HUDEP-2 (cell line): ENCODE measurements around the gene IGLL1.
A peak's percentile ranks its signal among the peaks of the same experiment; 100 is the strongest.
"Not testable (repeated sequence)": the region's sequence is repeated elsewhere in the genome, so short reads cannot be mapped to it uniquely, and the experiment has no call there.

ENCODE experiments used
- DNase-seq, 76 experiments: peaks; one replicate each; lab custom pipeline; 2025; ENCODE audit not compliant: unreplicated experiment in 76 of 76; lab: John Stamatoyannopoulos, UW

Gene IGLL1

DNA sequence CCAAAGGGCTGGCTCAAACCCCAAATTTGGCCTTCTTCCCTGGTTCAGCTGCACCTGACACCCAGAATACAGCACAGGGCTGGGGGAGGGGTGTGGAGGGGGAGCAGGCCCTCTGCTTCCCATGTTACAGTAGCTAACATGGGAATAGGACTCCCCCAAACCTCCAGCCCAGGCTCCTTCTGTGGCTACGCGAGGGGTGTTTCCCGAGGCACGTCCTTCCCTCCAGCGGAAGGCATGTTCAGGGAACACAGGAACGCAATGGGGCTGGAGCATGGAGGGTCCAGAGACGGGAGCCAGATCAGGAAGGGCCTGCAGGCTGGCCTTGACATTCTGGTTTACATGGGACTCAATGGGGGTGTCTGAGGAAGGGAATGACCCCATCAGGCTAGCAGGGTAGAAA is 11.8 kb upstream of the IGLL1 start:
- DNase-seq: no peak

DNA sequence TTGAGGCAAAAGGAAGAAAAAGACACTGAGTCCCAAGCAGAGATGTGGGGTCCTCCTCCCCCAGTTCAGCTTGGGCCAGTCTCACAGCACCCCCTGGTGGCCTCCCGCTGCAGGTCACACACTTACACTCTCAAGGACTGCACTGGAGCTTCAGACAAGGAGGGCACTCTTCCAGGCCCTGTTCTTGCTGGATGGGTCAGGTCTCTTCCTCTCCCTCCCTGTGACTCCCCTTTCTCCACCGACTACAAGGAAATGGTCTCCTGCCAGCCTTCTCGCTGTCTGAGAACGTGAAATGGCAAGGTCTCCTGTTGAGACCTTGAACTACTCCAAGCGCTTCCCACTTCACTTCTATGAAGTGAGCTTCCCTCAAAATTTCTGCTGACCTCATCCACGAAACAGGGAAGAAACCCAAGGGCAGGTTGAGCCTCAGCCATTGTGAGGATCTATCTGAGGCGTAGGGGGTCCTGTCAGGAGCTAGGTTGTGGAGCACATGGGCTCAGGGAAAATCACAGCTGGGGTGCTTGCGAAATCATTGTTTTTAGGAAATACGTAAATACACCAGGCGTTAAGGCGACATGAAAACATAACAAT is 11.2 kb upstream of the IGLL1 start:
- peak in 36 of 76 experiments; percentile 6 to 62 (median 26) for DNase-seq

GRCh38 chr22:23583836-23584235 is 3.7 kb upstream of the IGLL1 start:
- no peak for DNase-seq

DNA sequence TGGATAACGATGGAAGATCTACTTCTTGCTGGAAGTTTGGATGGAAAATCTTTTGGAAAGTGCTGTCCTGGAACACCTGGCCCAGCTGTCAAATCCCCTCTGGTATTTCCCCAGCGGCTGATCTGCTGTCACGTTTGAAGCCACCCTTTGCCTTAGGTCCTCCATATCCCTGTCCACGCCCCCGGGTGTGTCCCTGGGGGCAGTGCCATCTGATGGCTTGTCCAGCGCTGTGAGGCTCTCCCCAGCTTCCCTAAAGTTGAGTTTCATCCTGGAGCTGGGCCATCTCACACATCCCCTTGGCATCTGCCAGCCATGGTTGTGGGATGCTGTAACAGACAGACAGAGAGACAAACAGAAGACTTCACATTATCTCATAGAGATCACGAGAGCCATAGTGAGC is 3.1 kb upstream of the IGLL1 start:
- DNase-seq: no peak

DNA sequence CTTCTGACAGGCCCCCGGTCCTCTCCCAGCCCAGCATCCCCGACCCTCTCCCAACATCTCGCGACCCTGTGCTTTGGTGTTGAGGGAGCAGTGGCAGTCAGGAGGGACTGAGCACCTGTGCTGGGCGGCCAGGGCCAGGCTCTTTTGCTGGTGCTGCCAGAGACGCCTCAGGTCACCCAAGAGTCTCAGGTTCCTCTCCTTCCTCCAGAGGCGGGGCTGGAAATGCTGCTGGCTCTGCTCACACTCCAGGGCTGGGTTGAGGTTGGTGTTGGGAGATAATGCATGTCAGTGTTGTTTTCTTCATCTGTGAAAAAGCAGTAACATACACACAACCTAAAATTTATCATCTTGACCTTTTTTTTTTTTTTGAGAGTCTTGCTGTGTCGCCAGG is 1.2 kb upstream of the IGLL1 start:
- peak in 2 of 76 experiments; percentile 5 to 15 for DNase-seq

GRCh38 chr22:23580576-23581259 is 628 bp upstream of the IGLL1 start:
- peak in 1 of 76 experiments; percentile 8 for DNase-seq

GRCh38 chr22:23579280-23579679 is 810 bp downstream of the IGLL1 start:
- no peak for DNase-seq

DNA sequence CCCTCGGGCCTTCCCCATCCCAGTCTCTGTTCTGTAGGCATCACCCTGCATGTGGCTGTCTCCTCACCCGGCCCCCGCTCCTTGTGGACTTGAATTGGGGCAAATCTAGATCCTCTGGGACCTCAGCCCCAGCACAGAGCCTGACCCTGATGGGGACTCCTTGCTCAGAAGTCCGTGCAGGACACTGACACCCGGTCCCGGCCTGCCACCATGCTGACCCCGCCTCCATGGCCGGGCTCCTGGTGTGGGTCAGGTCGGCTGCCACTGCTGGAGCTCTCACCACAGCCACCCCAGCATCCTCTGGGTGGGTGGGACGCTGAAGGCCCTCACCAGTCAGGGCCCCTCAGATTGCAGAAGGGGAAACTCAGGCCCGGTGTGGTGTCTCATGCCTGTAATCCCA is 1.8 kb downstream of the IGLL1 start:
- no peak for DNase-seq

- no peak for DNase-seq
Measured at GRCh38 chr22:23576681-23577080, 3.4 kb downstream of the IGLL1 start.

DNA sequence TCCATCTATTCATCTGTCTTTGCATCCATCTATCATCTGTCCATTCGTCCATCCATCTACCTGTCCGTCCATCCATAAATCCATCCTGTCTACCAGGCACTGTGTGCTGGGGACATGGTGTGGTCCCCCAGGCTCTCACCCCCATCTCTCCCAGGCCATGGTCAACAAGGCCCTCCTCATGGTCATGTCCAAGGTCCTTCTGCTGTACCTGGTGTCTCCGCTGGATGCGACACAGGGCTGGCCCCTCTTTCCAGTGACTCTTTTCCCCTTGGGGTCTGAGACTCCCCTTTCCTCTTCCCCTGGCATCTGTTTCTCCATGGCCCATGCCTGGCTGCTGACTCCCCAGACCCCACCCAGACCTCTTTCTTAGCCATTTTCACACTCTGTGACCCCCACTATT is 4.5 kb downstream of the IGLL1 start:
- no peak for DNase-seq

GRCh38 chr22:23574877-23575276 is 5.2 kb downstream of the IGLL1 start:
- no peak for DNase-seq

DNA sequence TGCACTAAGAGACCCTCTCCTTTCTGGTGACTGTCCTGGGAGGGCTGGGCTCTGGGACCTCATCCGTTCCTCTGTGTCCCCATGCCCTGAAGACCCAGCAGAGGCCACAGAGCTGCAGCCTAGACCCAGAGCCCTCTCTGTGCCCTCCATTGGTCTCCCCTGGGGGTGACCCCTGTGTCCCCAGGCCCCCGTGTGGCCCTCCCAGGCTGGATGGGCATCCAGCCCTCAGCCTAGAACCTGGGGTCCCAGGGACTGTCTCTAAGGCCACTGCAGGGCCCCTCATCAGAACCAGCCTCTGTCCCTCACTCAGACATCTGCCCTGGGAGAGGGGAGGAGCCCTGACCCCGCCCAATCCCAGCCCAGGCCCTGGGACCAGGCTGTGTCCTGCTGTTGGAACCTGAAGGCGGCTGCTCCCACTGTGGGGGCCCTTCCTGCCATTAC is 5.7 kb downstream of the IGLL1 start:
- DNase-seq: no peak

DNA sequence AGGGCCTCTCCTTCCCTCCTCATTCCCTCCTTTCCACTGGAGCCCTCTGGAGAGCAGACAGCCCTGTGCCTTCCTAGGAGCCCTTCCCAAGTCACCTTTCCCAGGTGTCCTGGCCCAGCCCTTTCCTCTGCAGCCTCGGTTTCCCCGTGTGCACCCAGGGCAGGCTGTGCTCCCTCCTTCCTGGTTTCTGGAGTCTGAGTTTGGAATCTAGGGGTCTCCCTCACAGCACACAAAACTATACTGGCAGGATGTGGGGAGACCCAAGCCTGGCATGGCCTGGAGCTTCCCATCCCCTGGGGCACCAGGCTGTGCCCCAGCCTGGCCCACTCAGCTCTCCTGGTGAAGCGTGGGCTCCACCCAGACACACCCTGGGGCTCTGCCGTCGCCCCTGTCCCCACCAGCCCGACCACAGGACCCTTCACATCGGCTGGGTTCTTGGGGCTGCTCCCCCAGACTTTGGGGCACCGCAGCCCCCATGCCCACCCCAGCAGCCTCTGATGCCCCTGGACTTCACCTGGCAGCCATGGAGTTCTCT is 6.3 kb downstream of the IGLL1 start:
- not testable (repeated sequence) for DNase-seq

DNA sequence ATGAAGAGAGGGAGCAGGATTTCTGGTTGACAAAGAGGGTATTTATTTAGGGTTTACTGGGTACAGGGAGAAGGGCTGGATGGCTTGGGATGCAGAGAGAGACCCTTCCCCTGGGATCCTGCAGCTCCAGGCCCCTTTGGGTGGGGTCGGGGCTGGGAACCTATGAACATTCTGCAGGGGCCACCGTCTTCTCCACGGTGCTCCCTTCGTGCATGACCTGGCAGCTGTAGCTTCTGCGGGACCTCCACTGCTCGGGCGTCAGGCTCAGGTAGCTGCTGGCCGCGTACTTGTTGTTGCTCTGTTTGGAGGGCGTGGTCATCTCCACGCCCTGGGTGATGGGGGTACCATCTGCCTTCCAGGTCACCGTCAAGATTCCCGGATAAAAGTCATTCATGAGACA is 7.0 kb downstream of the IGLL1 start:
- DNase-seq: not testable (repeated sequence)

- DNase-seq: no peak
Measured at GRCh38 chr22:23571486-23571885, 8.6 kb downstream of the IGLL1 start.

DNA sequence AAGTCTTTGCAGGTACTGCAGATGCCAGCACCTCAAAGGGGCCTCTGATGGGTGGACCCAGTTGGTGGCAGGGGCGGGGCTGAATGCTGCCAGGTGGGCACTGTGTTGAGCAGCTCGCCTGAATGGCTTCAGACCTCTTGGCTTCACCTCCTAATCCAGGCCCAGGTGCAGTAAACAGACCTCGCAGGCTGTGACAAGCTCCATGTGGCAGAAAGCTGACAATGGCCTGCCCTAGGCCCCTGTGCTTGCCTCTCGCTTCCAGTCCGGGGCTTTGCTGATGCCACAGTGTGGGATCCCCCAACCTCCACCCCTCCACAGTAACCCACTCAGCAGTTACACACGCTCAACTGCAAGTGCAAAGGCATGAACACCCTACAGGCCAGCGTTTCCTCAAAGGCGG is 9.4 kb downstream of the IGLL1 start:
- DNase-seq: no peak

GRCh38 chr22:23569716-23570115 is 10.4 kb downstream of the IGLL1 start:
- DNase-seq: no peak

GRCh38 chr22:23569291-23569690 is 10.8 kb downstream of the IGLL1 start:
- DNase-seq: no peak

DNA sequence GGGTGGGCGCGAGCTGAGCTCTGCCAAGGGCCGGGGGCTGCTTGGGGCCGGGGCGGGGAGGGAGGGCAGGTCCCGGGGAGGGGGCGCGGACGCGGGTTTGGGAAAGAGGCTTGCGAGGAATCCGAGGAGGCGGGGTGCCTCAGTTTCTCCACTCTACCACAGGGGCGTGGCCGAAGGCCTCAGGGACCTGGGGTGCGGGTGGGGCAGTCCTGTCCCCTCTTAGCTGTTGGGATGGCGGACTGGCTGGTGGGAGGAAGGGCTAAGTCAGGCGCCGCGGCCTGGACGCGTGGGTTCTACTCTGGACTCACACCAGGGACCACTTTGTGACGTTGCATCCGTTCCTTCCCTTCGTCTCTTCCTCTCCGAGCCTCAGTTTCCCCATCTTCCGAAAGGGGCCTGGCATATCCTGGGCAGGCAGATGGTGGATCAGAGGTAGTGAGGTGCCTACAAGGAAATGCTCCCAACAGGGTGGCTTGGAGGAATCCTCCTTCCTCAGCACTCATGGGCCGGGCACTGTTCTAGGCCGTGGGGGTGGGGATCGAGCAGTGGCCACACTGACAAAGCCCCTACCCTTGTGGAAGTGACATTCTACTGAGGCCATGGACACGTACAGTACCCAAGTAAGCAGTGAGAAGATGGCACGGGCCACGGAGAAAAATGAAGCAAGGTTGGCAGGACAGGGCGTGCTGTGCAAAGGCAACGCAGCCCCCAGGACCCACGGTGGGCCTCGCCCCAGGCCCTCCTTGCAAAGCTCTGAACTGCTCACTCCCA is 13.2 kb downstream of the IGLL1 start:
- DNase-seq: no peak

GRCh38 chr22:23565915-23566704 is 14.0 kb downstream of the IGLL1 start:
- no peak for DNase-seq
